ENCODE data around the gene TCEANC. TPM values are rescaled to one million over a fixed set of nuclear protein-coding genes. Genes with fewer than 3 reads are reported as not detected.
A peak's percentile ranks its signal among the peaks of the same experiment; 100 is the strongest.

TCEANC gene
- total and polyA plus RNA-seq, 2 of the 4 experiments (the other 2 are of a cell fraction) = 0.99 to 2.5 TPM

- peak overlapping the region; percentile 92; the same call in 1 of the 2 replicates for H2AK5ac ChIP-seq (ENCODE audit: low read depth, low read length)
- peak overlapping the region; percentile 96 for H2BK20ac ChIP-seq (ENCODE audit: low read depth, low read length)
- H2AK9ac ChIP-seq (replicated peaks; ENCODE audit: low read depth, low read length, poor library complexity) = peak overlapping the region; percentile 96
- BruUV-seq (replicated peaks) = no TSS peak
- peaks cover 4% of the 10 kb centered on the region; the same call in 1 of the 2 replicates for H3K9me1 ChIP-seq (ENCODE audit: insufficient read depth, low read length)
- no peaks in the 10 kb centered on the region; a peak in 1 of 4 replicates for H3K79me1 ChIP-seq (ENCODE audit: low read depth in 1 of 2, low read length in 2 of 2)
- peak overlapping the region; percentile 58 for H3K4me3 ChIP-seq (ENCODE audit: insufficient read depth, low read depth, low read length)
- H3K18ac ChIP-seq (ENCODE audit: low read depth, low read length) = peak overlapping the region; percentile 90
- peak overlapping the region; percentile 99 for H2BK5ac ChIP-seq (ENCODE audit: low read depth, low read length, poor library complexity, severe bottlenecking)
- H3K27ac ChIP-seq (ENCODE audit: insufficient read depth, low read length) = peak overlapping the region; percentile 92
- peak overlapping the region; percentile 99 for H3K4ac ChIP-seq (ENCODE audit: low read depth, low read length)
- peak overlapping the region; percentile 94 for H3K56ac ChIP-seq (ENCODE audit: extremely low read depth, insufficient read depth, low read length)
- ATAC-seq (ENCODE audit: low read depth) (peak; percentile 28), DNase-seq (peak; percentile 98)
- H3K14ac ChIP-seq (replicated peaks; ENCODE audit: low read depth, low read length) = peak overlapping the region; percentile 98
- ChIA-PET POLR2A (ENCODE audit: unreplicated experiment) (no interaction called here), CTCF (no interaction called here)
- in situ Hi-C loops (cut with MboI; ENCODE audit: low sequenced_read_pairs) = loop anchor here (5.0 to 10.0 kb wide), 2 partner anchors 375 to 698 kb away; partner anchors contain the start of gene GEMIN8
- dilution Hi-C loops (cut with HindIII; ENCODE audit: low sequenced_read_pairs, unreplicated experiment) = no loop called here
- no peaks in the 10 kb centered on the region; the same call in 1 of the 2 replicates for H3K27me3 ChIP-seq (ENCODE audit: control insufficient read depth, insufficient read depth, low read length)
- H3K4me1 ChIP-seq (ENCODE audit: control insufficient read depth, insufficient read depth, low read length) = peaks cover 2% of the 10 kb centered on the region
- peak overlapping the region; percentile 100 for H3K23ac ChIP-seq (ENCODE audit: low read depth, low read length)
- H4K5ac ChIP-seq (ENCODE audit: low read depth, low read length) = peak overlapping the region; percentile 81
- intact Hi-C loops (cut with micrococcal nuclease) = loop anchor here (5.0 kb wide), 1 partner anchor 680 kb away; no protein-coding TSS in a partner anchor
- TF ChIP-seq, protein P1, sequence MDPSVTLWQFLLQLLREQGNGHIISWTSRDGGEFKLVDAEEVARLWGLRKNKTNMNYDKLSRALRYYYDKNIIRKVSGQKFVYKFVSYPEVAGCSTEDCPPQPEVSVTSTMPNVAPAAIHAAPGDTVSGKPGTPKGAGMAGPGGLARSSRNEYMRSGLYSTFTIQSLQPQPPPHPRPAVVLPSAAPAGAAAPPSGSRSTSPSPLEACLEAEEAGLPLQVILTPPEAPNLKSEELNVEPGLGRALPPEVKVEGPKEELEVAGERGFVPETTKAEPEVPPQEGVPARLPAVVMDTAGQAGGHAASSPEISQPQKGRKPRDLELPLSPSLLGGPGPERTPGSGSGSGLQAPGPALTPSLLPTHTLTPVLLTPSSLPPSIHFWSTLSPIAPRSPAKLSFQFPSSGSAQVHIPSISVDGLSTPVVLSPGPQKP (IDR thresholded peaks at IDR 0.05; ENCODE audit: borderline replicate concordance, low read depth, low read length) = no peak
- TF ChIP-seq MAFK (IDR thresholded peaks at IDR 0.05; ENCODE audit: low read depth, low read length) (no peak), FOS (IDR thresholded peaks at IDR 0.05; ENCODE audit: low read depth, low read length) (peak; percentile 82), USF2 (IDR thresholded peaks at IDR 0.05; ENCODE audit: low read depth, low read length) (peak; percentile 77), BHLHE40 (IDR thresholded peaks at IDR 0.05; ENCODE audit: low read depth, low read length) (peak; percentile 92), RCOR1 (IDR thresholded peaks at IDR 0.05; ENCODE audit: insufficient replicate concordance, low read length) (peak; percentile 47), CEBPB (IDR thresholded peaks at IDR 0.05; ENCODE audit: low read depth, low read length) (0 out of 2 replicates have a peak, but pooled peaks have one; percentile 18)
- no peaks in the 10 kb centered on the region for H3K9me3 ChIP-seq (ENCODE audit: control insufficient read depth, insufficient read depth, low read length)
- peak overlapping the region; percentile 97 for H2BK120ac ChIP-seq (ENCODE audit: low read depth, low read length)
- 0% methylated on average over 3 of the region's 7 CpGs; no CpG with 5 or more reads in 1 of the 2 experiments for WGBS, 2 experiments (ENCODE audit: extremely low coverage in 2 of 2, insufficient read length in 1 of 2)
- peak overlapping the region; percentile 77 for H3K9ac ChIP-seq (ENCODE audit: low read depth, low read length)
- peak overlapping the region; percentile 71 to 99; a peak in 3 of 4 replicates for H4K8ac ChIP-seq (ENCODE audit: low read depth in 2 of 2, low read length in 2 of 2)
- no peaks in the 10 kb centered on the region for H3K36me3 ChIP-seq (ENCODE audit: control insufficient read depth, insufficient read depth, low read length)
- H2AFZ ChIP-seq (replicated peaks; ENCODE audit: low read length, poor library complexity) = peak overlapping the region; percentile 83
- peak overlapping the region; percentile 95 for H4K91ac ChIP-seq (ENCODE audit: insufficient read depth, low read depth, low read length)
- peaks cover 4% of the 10 kb centered on the region; the same call in 1 of the 2 replicates for H4K20me1 ChIP-seq (ENCODE audit: insufficient read depth, low read length)
- H2BK15ac ChIP-seq (ENCODE audit: low read depth, low read length) = peak overlapping the region; percentile 81; the same call in 1 of the 3 replicates
- peak overlapping the region; percentile 95 for H3K4me2 ChIP-seq (ENCODE audit: low read depth, low read length)
These were observed 601 bp upstream of the TCEANC start for GRCh38 chrX:13652287-13652793.
